Posterior vena cava (tissue), 2 donors: ENCODE measurements around the gene PRPF40B. TPM values are rescaled to one million over a fixed set of nuclear protein-coding genes. Genes with fewer than 3 reads are reported as not detected.
A peak's percentile ranks its signal among the peaks of the same experiment; 100 is the strongest.

Source experiments
- DNase-seq: peaks from one replicate; pipeline ENCODE4 v3.0.0-alpha.2; 2020; ENCODE audit warnings: low spot score
- intact Hi-C, 2 donors: fragments of 100-400 bp; cut with DNase I; formaldehyde crosslinking; loops; one replicate each; pipeline versions ENCODE4 v1.14.1 to v1.14.2; 2022 to 2023
- total RNA-seq, 2 donors: library from RNA; stranded (reverse); fragmentation: NEBNext Ultra II Directional; extraction: Animal tissue kit (Norgen Biotek cat#: 25700); gene quantifications; one replicate each; pipeline ENCODE4 v1.2.1, GENCODE V29; 2021
- donor health status: DM: yes; HTN: yes; CAD: no.
- donor health status: DM: yes; HTN: yes; CAD: no.

The PRPF40B gene
- total RNA-seq, 2 donors from 2014 or later = 16.2 to 20.7 TPM

- intact Hi-C loops = no loop called here
- DNase-seq = no peak
These were observed 9.8 kb downstream of the PRPF40B start for GRCh38 chr12:49632986-49633702.

GRCh38 chr12:49633703-49634345 is 10.5 kb downstream of the PRPF40B start:
- DNase-seq = no peak
- intact Hi-C loops = no loop called here

- intact Hi-C loops = no loop called here
- DNase-seq = no peak
These were observed 11.7 kb downstream of the PRPF40B start for GRCh38 chr12:49635036-49635435.

GRCh38 chr12:49635656-49636055 is 12.3 kb downstream of the PRPF40B start:
- intact Hi-C loops = no loop called here
- no peak for DNase-seq

- intact Hi-C loops = no loop called here
- DNase-seq = no peak
These were observed 13.2 kb downstream of the PRPF40B start for GRCh38 chr12:49636574-49636973.

GRCh38 chr12:49636979-49637755 is 13.8 kb downstream of the PRPF40B start:
- intact Hi-C loops = no loop called here
- no peak for DNase-seq

- intact Hi-C loops = loop anchor here in 1 of 2 donors (2.0 kb wide), 1 partner anchor 41 kb away; no protein-coding TSS in a partner anchor
- DNase-seq = no peak
These were observed 18.5 kb downstream of the PRPF40B start for GRCh38 chr12:49641748-49642369.

GRCh38 chr12:49642370-49642802 is 19.0 kb downstream of the PRPF40B start:
- no peak for DNase-seq

GRCh38 chr12:49643135-49643534 is 19.8 kb downstream of the PRPF40B start:
- intact Hi-C loops = loop anchor here in 1 of 2 donors (2.0 kb wide), 1 partner anchor 42 kb away; no protein-coding TSS in a partner anchor
- no peak for DNase-seq

More at GRCh38 chr12:49642370-49642802, 19.0 kb downstream of the PRPF40B start:
- intact Hi-C loops = loop anchor here in 1 of 2 donors (2.0 kb wide), 1 partner anchor 42 kb away; no protein-coding TSS in a partner anchor

- DNase-seq = no peak
- intact Hi-C loops = loop anchor here (1.0 to 2.0 kb wide), 3 partner anchors 43 to 63 kb away; partner anchors contain the start of gene FMNL3 (in 2 of the 2)
These were observed 20.7 kb downstream of the PRPF40B start for GRCh38 chr12:49643961-49644619.

- DNase-seq = peak; percentile 92
- intact Hi-C loops = loop anchor here (1.0 to 2.0 kb wide), 2 partner anchors 62 to 63 kb away; partner anchors contain the start of gene FMNL3 (in 2 of the 2)
These were observed 21.2 kb downstream of the PRPF40B start for GRCh38 chr12:49644620-49644994.

- no peak for DNase-seq
- intact Hi-C loops = loop anchor here in 1 of 2 donors (2.0 kb wide), 1 partner anchor 61 kb away; the partner anchor contains the start of gene FMNL3
These were observed 22.0 kb downstream of the PRPF40B start for GRCh38 chr12:49645146-49646039.

GRCh38 chr12:49646331-49646830 is 23.0 kb downstream of the PRPF40B start:
- no peak for DNase-seq
- intact Hi-C loops = no loop called here

- no peak for DNase-seq
- intact Hi-C loops = no loop called here
These were observed 23.7 kb downstream of the PRPF40B start for GRCh38 chr12:49646871-49647654.

GRCh38 chr12:49647827-49648711 is 24.7 kb downstream of the PRPF40B start:
- DNase-seq = no peak
- intact Hi-C loops = no loop called here

- intact Hi-C loops = no loop called here
- DNase-seq = no peak
These were observed 25.3 kb downstream of the PRPF40B start for GRCh38 chr12:49648712-49649003.
